Thyroid gland (tissue), 4 donors: ENCODE results near the gene ZDHHC22.

Experiments
- POLR2A ChIP-seq, 2 donors: fragments of 450-650 bp; IDR thresholded peaks; one replicate each; pipeline ENCODE4 v1.6.1; 2017; ENCODE audit warnings: antibody characterized with exemption in 2 of 2, mild to moderate bottlenecking in 2 of 2, moderate library complexity in 1 of 2
- TF ChIP-seq, protein P1 (sequence below), 6 experiments: fragments of 200-600 bp in 3 of 6; fragments of 450-650 bp in 3 of 6; sonication (generic) in 3 of 6; IDR thresholded peaks; one replicate each; pipeline ENCODE4 v1.5.1; 2016 to 2019; ENCODE audit warnings: antibody characterized with exemption in 6 of 6, mild to moderate bottlenecking in 2 of 6, inconsistent platforms in 1 of 6, moderate library complexity in 1 of 6

DNA sequence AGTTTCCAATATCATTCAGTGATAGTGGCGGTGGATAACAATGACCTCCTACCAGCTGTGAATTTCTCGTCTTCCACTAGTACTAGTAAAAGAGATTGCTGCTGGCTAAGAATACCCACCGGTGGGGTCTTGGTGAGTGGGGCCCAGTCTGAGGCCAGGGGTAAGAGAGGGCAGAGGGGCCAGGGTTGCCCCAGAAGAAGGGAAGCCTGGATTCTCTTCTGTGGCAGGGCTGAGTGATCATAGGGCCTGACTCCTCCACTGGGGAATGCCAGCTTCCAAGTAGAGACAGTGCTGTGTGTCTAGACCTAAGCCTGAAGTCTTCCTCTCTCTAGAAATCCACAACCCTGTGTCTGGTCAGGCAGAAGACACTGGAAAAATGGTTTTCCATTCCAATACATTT, 34.3 kb upstream of the ZDHHC22 start:
- no peak for TF ChIP-seq POLR2A (IDR thresholded peaks at IDR 0.05)
- TF ChIP-seq, protein P1, sequence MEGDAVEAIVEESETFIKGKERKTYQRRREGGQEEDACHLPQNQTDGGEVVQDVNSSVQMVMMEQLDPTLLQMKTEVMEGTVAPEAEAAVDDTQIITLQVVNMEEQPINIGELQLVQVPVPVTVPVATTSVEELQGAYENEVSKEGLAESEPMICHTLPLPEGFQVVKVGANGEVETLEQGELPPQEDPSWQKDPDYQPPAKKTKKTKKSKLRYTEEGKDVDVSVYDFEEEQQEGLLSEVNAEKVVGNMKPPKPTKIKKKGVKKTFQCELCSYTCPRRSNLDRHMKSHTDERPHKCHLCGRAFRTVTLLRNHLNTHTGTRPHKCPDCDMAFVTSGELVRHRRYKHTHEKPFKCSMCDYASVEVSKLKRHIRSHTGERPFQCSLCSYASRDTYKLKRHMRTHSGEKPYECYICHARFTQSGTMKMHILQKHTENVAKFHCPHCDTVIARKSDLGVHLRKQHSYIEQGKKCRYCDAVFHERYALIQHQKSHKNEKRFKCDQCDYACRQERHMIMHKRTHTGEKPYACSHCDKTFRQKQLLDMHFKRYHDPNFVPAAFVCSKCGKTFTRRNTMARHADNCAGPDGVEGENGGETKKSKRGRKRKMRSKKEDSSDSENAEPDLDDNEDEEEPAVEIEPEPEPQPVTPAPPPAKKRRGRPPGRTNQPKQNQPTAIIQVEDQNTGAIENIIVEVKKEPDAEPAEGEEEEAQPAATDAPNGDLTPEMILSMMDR (IDR thresholded peaks at IDR 0.05), result no peak
